CD4-positive, alpha-beta T cell treated with Interleukin-21 for 1 hour (primary cell): ENCODE measurements around the gene KLF7.

Source experiments
- DNase-seq: peaks from one replicate; pipeline ENCODE4 v3.0.0-alpha.2; 2020

Gene KLF7

DNA sequence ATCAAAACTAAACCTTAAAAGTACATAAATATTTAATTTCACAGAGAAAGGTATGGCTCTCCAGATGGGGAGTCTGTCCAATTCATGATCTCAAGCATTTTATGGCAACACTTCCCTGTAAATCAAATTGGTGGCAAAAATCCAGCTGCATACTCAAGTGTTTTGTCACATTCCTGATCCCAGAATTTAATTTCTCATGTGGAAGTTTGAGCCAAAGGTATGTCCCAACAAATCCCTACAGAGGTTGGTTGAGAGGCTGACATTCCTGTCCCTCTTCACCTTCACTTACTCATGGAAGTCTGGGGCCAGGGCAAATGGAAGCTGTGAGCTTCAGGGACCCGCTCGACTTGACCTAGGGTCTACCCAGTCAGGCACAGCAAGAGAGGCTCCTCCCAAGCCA, 17.7 kb downstream of the KLF7 start:
- no peak for DNase-seq

DNA sequence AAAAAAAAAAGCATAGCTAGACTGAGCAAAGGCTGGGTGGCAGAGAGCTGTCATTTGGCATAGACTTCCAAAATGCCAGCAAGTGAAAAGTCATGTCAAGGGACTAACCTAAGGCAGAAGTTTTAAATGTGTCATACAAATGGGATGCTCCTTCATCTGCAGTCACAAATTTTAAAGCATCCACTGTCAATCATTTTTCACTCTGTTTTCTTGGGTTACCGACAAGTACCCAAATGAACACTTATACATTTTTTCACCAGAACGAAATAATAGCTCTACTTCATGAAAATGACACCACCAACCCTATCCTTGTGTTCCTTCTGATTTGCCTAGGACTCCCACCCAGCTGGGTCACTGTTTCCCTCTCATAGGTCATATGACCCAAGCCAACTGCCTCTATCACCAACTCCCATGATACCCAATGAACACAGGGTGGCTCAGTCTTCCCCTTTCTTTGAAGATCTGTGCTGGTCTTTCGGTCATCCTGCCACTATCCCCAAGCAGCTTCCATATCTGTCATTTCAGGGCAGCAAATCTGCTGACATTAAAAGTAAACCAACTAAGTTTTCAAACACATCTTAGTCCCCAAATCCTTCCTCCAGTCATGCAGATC, 21.5 kb downstream of the KLF7 start:
- no peak for DNase-seq

DNA sequence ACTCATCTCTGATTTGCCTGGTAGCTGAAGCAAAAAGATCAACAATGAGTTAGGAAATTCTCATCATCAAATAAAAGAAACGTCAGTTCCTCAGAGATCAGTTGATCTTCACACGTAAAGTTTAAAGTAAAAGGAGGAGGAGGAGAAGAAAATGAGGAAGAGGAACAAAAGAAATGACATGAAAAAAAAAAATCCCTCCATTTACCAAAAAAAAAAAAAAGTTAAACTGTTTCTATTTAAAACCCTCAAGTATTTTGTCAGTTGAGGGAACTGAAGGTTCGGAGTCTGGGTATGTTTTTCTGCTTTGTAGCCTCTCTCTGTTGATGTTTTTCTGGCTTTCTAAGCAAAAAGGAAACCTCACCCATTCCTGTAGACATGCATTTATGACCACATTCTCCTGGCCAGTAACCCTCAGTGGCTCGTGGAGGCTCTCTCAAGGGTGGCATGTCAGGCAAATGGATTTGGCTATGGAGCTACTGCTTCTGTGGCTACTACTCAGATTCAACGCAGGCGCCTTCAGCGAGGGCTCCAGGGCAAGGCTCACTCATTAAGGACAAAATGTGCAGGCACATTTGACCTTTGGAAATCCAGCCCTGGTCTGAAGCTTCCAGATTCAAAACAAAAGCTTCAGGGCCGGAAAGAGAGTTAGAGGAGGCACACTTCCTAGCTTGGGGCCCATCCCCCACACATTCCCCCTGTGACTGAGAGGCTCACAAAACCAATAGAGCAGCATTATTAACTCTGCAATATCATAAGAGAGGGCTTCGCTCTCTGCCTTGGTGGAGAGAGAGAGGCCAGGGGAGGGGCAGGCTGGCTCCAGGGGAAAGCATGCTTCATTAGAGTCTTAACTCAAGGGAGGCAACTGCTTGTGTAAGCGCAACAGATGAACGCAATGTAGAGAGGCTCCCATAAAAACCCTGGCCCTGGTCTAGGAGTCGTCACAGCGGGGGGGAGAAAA, 22.3 kb downstream of the KLF7 start:
- DNase-seq: peak; percentile 74

DNA sequence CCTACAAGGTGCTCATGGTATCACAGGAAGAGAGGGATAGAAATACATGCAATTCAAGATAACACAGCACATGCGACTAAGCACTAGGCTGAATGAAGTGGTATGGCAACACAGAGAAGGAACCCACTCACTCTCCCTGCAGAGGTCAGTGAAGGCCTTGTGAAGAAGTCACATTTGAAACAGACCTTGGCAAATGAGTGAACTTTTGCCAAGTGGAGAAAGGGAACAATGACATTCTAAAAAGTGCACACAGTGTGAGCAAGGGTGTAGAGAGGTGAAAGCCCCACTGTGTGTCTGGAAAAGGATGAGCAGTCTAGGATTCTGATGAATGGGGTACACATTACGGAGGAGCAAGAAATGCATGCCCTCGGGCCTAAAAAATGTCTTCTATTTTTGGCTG, 23.3 kb downstream of the KLF7 start:
- DNase-seq: peak; percentile 44

DNA sequence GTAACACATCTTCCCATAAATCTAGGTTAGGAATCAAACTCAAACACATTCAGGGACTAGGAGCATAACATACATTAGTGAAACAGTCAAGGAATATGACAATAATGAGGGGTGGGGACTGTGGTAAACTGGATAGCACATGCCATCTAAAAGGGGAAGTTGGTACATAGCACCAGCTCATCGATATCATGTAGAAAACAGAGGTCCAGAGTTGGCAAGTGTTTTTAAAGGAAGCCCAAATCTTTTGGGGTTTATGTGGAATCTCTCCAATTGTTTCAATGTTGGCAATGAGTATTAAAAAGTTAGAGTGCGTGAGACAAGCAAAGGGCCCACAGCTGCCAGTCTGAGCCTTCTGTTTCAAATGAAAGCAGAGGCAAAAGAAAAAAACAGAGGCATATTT, 24.4 kb downstream of the KLF7 start:
- DNase-seq: no peak

DNA sequence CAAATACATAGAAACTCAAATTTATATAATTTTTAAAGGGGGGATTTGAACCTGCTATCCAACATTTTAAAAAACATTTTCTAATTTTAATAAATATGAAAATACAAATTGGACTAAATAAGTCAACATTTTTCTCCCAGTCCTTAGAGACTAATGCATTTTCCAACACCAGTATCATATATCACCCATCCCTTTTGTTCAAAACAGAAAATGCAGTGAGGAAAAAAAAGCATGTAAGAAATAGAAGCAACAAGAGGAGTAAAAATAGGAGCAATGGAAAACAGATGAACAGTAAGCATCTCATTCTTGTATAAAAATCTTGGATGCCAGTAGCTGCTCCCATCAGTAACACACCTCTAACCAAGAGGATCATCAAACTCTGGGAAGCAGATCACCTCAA, 25.5 kb downstream of the KLF7 start:
- DNase-seq: no peak

DNA sequence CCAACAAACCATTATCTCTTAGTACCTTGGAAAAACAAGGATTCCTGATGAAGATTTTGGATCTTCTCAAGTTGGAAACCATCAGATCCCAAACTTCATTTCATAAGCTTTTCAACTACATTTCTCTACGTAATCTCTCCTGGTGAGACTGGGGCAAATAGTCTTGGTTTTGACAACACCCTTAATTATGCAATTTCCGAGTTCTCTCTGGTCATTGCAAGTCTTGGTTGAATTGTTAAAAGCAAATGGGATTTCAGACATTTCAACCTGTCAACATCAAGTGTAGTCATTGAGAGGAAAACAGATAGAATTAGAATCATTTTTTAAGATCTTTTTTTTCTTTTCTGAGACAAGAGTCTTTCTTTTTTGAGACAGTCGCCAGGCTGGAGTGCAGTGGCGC, 26.2 kb downstream of the KLF7 start:
- DNase-seq: no peak

DNA sequence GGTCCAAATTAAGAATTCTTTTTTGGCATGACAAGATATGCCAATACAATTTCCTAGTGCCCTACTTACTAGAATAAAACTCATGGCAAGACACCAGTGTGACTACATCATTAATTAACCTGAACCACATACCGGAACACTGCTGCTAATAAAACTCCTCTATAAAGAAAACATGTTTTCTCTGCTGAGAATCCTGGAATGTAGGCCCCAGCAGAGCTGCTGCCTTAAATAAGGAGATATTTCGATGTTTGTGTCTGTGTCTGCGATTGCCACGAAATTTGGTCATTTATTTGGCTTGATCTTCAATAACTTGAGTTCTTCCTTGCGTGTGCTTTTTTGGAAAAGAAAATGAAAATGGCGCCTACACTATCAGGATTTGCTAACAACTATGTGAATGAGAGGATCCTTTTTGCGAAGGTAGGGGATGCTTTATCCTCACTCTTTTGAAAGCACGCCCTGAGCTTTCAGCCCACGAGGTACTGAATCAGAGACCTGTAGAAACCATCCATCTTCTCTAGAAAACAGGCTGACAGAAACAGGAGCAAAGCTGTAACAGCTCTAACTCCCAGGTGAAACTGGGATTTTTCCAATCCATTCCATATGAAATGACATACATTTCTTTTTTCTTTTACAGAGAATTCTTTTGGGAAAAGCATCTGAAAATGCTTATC, 27.0 kb downstream of the KLF7 start:
- no peak for DNase-seq

DNA sequence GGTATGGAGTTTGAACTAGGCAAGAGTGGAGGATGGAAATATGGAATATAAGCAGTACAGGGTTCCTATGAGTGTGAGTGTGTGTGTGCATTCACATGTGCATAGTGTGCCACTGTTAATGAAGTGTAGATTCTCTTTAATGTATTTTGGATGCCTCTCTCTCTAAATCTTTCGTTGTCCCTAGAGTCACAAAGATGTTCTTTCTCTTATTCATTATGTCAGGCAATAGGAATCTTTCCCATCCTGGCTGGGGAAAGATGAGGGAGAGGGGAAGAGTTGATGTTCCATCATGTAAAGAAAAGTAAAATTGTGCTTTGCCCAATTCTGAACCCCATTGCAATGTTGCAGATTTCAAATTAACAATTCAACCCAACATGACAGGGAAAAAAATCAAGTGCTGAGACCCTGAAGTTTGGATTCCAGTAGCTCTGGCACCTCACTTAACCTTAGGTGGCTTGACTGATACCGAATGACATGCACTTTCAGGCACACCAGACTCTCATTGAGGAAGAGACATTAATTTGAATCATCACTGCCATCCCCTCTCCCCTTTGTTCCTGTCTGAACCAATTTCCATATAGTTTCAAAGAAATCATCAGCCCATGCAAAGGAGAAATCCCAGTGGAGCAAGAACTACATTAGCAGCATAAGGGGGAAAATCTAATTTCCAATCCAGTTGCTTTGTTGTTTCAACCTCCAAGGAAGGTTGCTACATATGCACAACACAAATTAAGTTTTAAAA, 28.0 kb downstream of the KLF7 start:
- no peak for DNase-seq

DNA sequence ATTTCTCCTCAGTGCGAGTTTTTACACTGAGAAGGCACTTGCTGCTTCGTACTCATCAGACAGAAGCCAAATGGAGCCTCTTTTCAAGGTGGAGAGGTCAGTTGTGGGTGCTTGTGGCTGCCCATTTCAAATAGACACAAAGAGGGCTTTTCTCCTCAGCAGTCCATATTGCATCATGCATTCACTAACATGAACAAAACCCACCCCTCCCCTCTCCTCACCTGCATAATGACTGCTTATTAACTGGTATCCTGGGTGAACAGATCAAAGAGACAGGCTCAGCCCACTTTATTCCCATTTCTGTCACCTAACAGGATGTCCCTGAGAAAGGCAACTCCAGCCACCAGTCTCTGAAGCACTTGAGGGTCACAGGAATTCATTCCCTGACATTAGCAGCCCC, 28.9 kb downstream of the KLF7 start:
- no peak for DNase-seq

DNA sequence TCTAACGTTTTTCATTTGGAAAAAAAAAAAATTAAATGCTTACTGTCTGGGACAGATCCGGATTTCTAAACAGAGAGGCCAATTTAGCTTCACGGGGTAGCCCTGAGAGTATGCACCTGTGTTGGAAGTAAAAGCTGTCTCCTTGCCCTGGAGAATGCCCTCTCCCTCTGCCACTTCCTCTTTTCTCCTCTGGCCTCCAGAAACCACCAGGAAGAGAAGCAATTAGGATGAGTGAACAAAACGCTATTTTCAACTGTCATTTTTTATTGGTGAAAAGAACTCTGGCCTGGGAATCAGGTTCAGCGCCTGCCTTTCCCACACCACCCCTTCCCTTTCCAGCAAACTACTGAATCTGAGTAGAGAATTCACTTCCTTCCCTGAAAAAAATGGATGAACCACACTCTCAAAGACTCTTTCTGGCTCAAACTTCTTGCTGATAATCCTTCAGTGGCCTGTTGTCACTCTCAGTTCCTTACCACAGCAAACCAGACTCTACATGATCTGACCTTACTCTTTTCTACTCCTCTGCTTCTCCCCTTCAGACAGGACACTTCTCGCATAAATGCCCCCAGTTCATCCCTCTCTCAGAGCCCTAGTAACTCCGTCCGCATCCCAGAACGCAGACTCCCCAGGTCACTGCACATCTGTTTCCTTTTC, 29.8 kb downstream of the KLF7 start:
- DNase-seq: no peak

DNA sequence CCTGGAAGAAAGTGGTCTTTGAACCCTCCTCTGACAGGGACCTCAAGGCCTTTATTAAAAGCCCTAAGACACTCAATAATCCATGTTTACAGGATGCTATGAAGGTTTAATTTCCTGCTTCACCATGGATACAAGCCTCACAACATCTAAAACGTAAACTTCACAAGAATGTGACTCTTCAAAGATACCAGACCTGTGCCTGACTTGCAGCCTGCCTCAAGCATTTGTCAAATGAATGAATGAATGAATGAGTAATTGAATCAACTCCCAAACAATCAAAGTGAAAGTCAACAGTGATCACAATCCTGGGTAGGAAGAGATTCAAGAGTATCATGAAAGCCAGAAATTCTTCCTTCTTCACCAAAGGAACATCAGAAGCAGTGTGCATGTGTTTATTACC, 30.4 kb downstream of the KLF7 start:
- peak; percentile 37 for DNase-seq

DNA sequence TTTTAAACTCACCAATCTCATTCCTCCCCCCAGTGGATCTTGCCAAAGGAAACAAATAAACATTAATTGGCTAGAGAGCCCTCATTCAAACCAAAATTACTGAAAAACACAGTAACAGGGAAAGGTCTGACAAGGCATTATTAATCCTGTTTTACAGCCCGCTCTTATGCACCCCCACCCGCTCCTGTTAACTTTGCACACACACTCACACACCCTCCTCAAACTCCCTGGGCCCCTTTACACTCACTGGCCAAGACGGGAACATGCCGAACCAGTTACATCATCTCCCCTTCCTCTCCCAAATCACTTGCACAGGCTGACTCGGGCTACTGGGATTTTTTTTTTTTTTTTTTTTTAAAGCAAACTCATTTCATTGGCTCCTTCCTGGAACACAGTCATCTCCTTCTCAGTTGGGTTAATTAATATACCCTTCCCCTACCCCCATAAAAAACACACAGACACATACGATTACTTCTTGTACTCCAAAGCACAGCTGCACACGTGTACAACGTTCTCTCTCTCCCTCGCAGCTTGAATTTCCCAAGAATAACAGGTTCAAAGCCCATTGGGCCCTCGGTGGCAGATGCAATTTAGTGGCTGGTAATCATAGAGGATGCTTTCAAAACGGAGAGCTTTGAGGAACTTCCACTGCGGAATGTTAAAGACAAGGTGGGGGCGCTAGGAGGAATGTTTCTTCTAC, 31.8 kb downstream of the KLF7 start:
- DNase-seq: no peak

DNA sequence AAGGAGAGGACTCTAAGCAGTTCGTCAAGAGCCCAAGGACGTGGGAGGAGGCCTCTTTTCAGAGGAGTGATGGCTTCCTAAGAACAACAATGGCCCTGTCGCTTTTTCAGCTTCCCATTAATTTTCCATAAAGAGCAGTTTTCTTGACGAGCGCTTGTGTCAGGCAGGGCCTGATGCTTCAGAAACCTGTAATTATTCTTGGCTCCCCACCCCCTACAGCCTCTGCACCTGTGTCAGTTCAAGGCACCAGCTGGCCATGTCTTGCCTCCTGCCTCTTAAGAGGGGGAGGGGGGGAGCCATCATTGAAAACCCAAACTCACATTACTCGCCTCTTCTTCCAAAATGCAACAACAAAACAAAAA, 32.3 kb downstream of the KLF7 start:
- no peak for DNase-seq

DNA sequence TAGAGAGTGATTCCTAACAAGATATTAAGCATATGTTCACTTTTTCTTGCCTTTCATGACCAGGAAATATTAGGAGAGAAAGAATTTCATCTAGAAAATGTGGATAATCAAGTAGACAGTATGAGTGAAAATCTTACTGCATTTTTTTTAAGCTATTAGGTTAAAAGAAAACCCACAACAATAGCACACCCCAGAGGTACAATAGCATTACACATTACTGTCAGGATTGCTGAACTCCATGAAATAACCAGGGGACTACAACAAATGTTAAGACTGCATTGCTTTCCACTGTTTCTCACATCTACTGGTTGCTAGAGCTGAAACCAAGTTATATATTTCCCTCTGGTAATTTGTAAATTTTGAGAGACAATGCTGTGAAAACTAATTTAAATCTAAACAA, 33.7 kb downstream of the KLF7 start:
- DNase-seq: no peak

DNA sequence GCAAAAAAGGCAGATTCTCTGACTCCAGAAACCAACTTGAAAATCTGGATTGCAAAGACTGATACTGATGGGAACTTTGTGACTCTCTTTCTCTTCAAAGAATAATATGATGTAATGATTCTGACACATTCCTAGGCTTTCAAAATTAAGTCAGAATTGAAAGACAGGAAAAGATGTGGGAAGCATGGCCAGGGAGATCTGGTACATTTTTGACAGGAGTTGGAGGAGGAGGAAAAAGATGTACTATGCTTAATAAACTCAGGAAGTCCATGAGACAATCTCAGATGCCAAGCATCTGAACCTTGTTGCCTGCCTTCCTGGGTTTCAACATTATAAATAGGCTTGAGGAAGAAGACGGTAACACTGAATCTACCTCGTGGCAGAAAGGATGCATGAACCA, 34.2 kb downstream of the KLF7 start:
- DNase-seq: no peak

DNA sequence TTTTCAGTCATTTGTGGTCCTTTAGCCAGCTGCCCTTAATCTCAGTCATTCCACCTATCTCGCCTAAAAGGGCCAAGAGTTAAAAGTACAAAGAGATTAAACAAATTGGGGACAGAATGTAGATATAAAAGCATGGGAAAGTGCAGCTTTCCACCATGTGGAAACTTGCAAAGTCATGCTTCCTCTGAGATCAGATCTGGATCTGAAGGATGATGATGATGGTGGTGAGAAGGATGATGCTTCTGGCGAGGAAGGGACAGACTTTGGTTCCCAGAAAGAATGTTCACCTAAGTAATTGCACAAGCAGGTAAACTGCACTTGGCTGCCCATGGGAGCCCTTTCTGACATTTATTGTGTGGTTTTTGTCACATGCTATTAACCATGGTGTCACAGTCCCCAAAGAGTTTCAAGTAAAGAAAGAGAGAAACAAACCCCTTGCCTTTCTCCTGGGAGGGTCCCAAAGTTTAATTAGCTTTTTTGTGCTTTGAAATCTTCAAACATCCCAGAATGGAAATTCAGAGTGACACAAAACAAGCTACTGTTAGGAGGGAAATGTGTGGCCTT, 34.7 kb downstream of the KLF7 start:
- DNase-seq: no peak

DNA sequence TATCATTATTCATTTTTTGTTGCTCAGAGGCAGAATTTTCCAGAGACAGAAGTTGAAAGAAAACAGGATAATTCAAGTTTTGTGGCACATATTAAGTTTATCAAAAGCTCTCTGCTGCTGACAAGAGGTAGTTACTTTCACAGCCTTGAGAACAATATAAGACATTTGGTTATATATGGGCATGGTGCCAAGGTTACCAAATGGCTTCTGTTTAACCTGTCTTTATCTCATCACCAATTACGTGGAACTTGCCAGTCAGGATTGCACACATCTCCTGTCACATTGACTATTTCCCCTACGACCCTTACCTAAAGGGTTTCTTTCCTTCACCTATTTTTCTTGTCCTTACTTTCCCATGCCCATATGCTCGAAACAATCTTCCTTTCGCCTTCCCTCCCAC, 35.9 kb downstream of the KLF7 start:
- DNase-seq: no peak

DNA sequence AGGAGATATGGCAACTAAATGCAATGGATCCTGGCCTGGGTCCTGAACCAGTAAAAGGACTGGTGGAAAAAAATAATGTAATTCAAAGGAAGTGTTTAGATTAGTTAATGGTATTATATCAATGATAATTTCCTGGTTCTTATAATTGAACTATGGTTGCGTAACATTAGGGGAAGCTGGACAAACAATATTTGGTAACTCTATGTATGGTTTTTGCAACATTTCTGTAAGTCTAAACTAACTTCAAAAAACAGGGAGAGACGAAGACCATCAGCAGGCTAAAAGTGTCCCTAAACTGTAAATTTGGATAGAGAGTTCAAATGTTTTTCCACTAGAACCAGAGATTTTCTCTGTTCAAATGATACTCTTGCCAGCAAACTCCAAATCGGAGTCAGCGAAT, 36.9 kb downstream of the KLF7 start:
- no peak for DNase-seq

DNA sequence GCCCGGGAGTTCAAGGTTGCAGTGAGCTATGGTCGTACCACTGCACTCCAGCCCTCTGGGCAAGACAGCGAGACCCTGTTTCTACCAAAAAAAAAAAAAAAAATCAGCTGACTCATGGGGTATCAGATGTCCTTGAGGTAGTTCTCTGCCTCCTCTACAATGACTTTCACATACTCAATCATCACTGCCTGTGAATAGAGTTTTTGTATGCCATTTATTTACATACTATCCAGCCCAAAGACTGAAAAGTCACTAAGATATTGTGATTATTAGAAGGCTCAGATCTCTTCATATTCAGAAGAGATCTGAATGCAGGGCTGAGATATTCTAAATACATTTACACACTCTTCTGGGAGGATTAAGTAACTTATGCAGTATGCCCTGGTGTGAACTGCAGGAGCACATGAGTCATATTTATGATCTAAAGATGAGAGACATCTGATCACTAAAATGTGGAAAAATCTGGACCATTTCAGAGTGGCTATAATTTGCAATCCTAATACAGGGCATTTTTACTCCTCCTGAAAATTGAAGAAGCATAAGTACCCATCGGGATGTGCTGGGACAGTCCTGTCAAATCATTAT, 38.9 kb downstream of the KLF7 start:
- DNase-seq: no peak

DNA sequence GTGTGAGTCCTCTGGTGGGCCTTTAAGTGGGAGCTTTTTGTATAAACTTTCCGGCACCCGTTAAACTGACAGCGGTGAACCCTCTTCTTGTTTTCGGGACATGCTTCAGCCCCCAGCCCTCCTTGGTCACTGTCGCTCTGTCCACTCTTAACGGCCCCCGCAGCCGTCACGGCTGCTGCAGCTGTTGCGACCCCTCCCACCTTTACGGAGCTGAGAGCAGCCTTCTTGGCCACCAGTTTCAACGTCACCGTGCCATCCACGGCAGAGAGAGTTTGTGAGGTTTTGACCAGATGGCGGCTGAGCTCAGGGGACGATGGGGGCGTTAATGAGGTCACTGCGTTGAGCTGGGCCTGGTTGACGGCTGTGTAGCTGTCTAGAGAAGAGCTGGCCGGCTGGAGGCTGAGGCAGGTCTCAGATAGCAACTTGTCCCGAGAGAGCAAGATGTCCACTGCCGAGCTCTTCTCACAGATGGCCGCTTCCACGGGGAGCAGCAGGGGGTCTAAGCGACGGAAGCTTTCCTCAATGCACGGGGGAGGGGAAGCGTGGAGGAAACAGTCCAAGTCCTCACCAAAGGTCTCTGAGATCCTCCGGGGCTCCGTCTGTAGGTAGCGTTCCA, 41.9 kb downstream of the KLF7 start:
- no peak for DNase-seq
